OCI-LY1 (cell line): ENCODE results near the gene MAPK1IP1L.

Experiments used
- EZH2 ChIP-seq: fragments of 200-600 bp; sonication (generic), shearing (Covaris generic); IDR thresholded peaks from 2 replicates; pipeline ENCODE4 v1.8.0; 2017; ENCODE audit warnings: borderline replicate concordance, mixed run types, mild to moderate bottlenecking, antibody characterized with exemption, low read length, moderate library complexity, mixed read lengths
- TF ChIP-seq, protein P1 (sequence below): fragments of 200-600 bp; sonication (generic), shearing (Covaris generic); IDR thresholded peaks from 2 replicates; pipeline ENCODE4 v1.5.1; 2017; ENCODE audit warnings: mild to moderate bottlenecking, antibody characterized with exemption, low read length, moderate library complexity, mixed read lengths

- TF ChIP-seq, protein P1, sequence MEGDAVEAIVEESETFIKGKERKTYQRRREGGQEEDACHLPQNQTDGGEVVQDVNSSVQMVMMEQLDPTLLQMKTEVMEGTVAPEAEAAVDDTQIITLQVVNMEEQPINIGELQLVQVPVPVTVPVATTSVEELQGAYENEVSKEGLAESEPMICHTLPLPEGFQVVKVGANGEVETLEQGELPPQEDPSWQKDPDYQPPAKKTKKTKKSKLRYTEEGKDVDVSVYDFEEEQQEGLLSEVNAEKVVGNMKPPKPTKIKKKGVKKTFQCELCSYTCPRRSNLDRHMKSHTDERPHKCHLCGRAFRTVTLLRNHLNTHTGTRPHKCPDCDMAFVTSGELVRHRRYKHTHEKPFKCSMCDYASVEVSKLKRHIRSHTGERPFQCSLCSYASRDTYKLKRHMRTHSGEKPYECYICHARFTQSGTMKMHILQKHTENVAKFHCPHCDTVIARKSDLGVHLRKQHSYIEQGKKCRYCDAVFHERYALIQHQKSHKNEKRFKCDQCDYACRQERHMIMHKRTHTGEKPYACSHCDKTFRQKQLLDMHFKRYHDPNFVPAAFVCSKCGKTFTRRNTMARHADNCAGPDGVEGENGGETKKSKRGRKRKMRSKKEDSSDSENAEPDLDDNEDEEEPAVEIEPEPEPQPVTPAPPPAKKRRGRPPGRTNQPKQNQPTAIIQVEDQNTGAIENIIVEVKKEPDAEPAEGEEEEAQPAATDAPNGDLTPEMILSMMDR = no peak
- TF ChIP-seq EZH2 = no peak
Measured at GRCh38 chr14:55066223-55066622, 14.8 kb downstream of the MAPK1IP1L start.
